Skin epidermis (tissue), 12 donors: ENCODE measurements around the gene CCDC77.

Experiments used
- H3K27ac ChIP-seq, 21 experiments: fragments of 200-600 bp; sonication (generic) in 11 of 21; one replicate each; pipeline ENCODE4 v1.5.0; 2020; ENCODE audit warnings: mild to moderate bottlenecking in 3 of 21, inconsistent platforms in 2 of 21, moderate library complexity in 2 of 21
- H3K4me3 ChIP-seq, 7 experiments: fragments of 200-600 bp; sonication (generic) in 2 of 7; one replicate each; pipeline ENCODE4 v1.5.0; 2020; ENCODE audit warnings: inconsistent platforms in 2 of 7, mild to moderate bottlenecking in 2 of 7, moderate library complexity in 1 of 7

CCDC77 gene

GRCh38 chr12:449203-449602 is 47.8 kb downstream of the CCDC77 start:
- Histone ChIP-seq H3K4me3 (no peak overlapping the region), H3K27ac (no peak overlapping the region)

GRCh38 chr12:450438-450837 is 49.0 kb downstream of the CCDC77 start:
- Histone ChIP-seq H3K27ac (no peak overlapping the region), H3K4me3 (no peak overlapping the region)

GRCh38 chr12:452667-453210 is 51.3 kb downstream of the CCDC77 start:
- H3K27ac ChIP-seq: no peak overlapping the region
- no peak overlapping the region for H3K4me3 ChIP-seq

GRCh38 chr12:454833-455232 is 53.4 kb downstream of the CCDC77 start:
- no peak overlapping the region for H3K27ac ChIP-seq
- no peak overlapping the region for H3K4me3 ChIP-seq

- no peak overlapping the region for H3K27ac ChIP-seq
- no peak overlapping the region for H3K4me3 ChIP-seq
Measured at GRCh38 chr12:455821-456220, 54.4 kb downstream of the CCDC77 start.

GRCh38 chr12:457676-458075 is 56.2 kb downstream of the CCDC77 start:
- H3K27ac ChIP-seq: no peak overlapping the region

GRCh38 chr12:459050-459429 is 57.6 kb downstream of the CCDC77 start:
- Histone ChIP-seq H3K27ac (peak overlapping the region in 2 of 21 experiments; percentile 72 to 80), H3K4me3 (peak overlapping the region in 6 of 7 experiments; percentile 37 to 65 (median 52))

More at GRCh38 chr12:457676-458075, 56.2 kb downstream of the CCDC77 start:
- H3K4me3 ChIP-seq: no peak overlapping the region

GRCh38 chr12:459430-460258 is 58.2 kb downstream of the CCDC77 start, which contains the start of gene B4GALNT3:
Gene B4GALNT3, plus strand, starts transcription at chr12:459939. Its CDS starts 438 bp downstream, at chr12:460377.
- Histone ChIP-seq H3K4me3 (peak within 1 kb of the TSS; percentile 37 to 65 (median 53)), H3K27ac (peak within 1 kb of the TSS in 15 of 21 experiments; percentile 8 to 84 (median 56))

GRCh38 chr12:460261-461230 is 59.1 kb downstream of the CCDC77 start:
- H3K27ac ChIP-seq: peak overlapping the region in 15 of 21 experiments; percentile 8 to 84 (median 56)
- peak overlapping the region; percentile 37 to 65 (median 53) for H3K4me3 ChIP-seq

- peak overlapping the region in 3 of 7 experiments; percentile 55 to 65 (median 64) for H3K4me3 ChIP-seq
- peak overlapping the region in 3 of 21 experiments; percentile 46 to 80 (median 55) for H3K27ac ChIP-seq
Measured at GRCh38 chr12:461425-461824, 60.0 kb downstream of the CCDC77 start.

GRCh38 chr12:462936-463705 is 61.7 kb downstream of the CCDC77 start:
- Histone ChIP-seq H3K4me3 (no peak overlapping the region), H3K27ac (no peak overlapping the region)

GRCh38 chr12:464484-465267 is 63.2 kb downstream of the CCDC77 start:
- Histone ChIP-seq H3K27ac (peak overlapping the region in 1 of 21 experiments; percentile 27), H3K4me3 (no peak overlapping the region)

GRCh38 chr12:466039-466438 is 64.6 kb downstream of the CCDC77 start:
- Histone ChIP-seq H3K4me3 (no peak overlapping the region), H3K27ac (no peak overlapping the region)

- H3K4me3 ChIP-seq: no peak overlapping the region
- H3K27ac ChIP-seq: no peak overlapping the region
Measured at GRCh38 chr12:466762-467161, 65.3 kb downstream of the CCDC77 start.

- Histone ChIP-seq H3K27ac (no peak overlapping the region), H3K4me3 (no peak overlapping the region)
Measured at GRCh38 chr12:467591-467990, 66.1 kb downstream of the CCDC77 start.

GRCh38 chr12:468671-469389 is 67.4 kb downstream of the CCDC77 start:
- Histone ChIP-seq H3K27ac (no peak overlapping the region), H3K4me3 (no peak overlapping the region)

- H3K27ac ChIP-seq: no peak overlapping the region
- H3K4me3 ChIP-seq: no peak overlapping the region
Measured at GRCh38 chr12:470133-470532, 68.7 kb downstream of the CCDC77 start.

GRCh38 chr12:473198-473597 is 71.8 kb downstream of the CCDC77 start:
- no peak overlapping the region for H3K27ac ChIP-seq
- no peak overlapping the region for H3K4me3 ChIP-seq
